Stimulated activated CD8-positive, alpha-beta memory T cell treated with anti-CD3 and anti-CD28 coated beads, Interleukin-4, amount 100 ng/mL, for 4 hours (primary cell): ENCODE measurements around the gene MAGI1.

ENCODE experiments used
- DNase-seq, 2 donors: peaks; one replicate each; pipeline ENCODE4 v3.0.0-alpha.2; 2020; ENCODE audit warnings: low read depth in 2 of 2, low spot score in 1 of 2

The MAGI1 gene

DNA sequence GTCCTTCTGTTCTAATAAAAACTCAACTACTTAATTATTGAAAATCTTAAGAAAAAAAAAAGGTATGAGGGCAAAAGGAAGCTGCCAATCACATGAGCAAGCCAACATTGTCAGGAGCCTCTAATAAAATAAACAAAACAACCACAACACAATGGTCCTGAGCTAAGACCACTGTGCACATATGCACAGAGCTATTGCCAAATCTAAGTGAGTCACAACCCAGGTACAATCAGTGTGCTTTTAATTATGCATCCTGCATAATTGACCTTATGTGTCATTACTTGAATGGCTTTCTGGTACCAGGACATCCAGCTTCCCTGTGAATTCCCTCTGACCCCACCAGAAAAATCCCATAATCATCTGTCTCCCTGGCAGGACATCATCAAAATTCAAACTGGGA, 639.8 kb downstream of the MAGI1 start:
- DNase-seq: no peak

DNA sequence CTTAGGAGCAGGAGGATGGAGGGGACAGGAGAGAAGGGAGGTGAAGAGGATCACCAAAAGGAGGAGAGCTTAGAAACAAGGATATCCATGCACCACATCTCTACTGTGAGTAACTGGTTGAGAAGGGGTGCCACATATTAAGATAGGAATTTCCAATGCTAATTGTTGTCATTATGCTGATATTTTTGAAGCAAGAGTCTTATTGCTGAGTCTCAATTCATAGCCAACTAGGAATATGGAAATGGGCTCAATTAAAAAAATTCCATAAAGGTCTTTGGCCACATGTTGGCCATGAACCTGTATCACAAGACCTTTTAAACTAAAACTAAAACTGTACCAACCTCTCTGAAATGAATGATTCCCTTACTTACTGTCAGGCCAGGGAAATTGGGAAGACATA, 642.6 kb downstream of the MAGI1 start:
- DNase-seq: no peak

DNA sequence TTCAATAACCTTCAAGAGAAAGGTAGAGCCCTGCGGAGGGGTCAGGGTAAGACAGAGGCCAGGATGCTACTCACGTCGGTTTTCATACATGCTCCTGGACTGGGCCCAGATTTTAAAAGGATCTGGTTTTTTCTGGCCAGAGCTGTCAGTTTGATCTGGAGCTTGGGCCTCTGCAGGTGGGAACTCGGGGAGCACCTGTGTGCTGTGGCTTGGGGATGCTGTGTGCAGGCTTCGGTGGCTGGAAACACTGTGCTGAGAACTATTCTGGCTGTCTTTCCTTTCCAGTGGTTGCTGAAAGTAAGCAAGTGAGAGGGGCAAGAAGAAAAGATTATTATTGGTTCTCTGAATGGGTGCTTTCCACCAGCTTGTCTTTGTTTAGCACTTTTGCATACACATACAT, 647.6 kb downstream of the MAGI1 start:
- DNase-seq: no peak

DNA sequence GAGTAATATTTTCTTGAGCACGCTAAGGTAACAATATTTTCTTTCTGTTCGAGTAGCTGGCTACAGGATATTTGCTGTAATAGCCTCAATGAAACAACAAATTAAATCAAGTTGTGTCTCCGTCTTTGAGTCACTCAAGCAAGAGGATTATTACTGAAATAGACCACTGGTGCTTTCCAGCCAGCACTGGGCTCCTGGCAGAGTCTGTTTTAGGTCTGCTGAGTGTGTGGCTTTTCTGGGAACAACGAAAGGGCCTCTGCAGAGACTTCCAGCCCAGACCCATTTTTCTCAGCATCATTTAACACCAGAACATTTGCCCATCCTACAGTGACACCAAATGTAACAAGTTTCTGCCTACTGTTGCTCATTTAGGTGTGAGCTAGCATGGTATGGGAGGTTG, 652.9 kb downstream of the MAGI1 start:
- no peak for DNase-seq

DNA sequence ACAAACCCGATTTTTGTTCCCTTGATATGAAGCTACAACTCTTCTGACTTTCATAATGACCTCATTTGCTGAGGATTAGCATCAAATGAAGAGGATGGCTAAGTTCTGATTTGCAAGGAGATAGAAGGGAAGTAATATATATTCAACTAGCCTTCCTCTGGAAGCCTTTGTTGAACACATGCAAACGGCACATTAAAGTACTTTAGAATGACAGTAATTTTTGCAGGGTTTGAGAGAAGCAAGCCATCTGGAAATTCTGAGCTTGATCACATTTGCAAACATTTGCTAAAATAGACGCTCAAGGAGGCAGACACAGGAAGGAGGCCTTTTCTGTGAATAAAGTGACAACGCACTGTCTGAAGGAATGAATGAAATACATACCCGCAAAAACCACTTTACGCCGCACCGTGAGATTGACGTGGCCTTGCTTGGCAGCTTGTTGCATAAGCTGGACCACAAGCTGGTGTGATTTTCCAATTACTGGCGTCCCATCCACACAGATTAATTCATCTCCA, 657.2 kb downstream of the MAGI1 start:
- DNase-seq: no peak

DNA sequence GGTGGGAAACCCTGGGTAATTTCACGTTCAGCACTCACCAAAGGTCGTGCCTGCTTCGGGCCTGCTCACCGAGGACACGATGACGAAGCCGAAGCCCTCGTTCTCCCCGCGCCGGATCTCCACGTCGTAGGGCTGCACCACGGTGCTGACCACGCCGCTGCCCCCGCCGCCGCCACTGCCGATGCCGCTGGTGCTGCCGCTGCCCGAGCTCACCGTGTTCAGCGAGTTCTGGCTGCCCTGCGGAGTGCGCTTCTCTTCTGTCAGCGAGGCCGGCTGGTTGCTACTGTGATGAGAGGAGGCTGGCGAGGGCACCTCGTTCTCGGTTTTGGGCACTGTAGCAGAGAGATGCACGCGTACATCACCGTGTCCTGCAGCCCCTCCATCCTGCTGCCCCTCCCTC, 659.5 kb downstream of the MAGI1 start:
- no peak for DNase-seq

DNA sequence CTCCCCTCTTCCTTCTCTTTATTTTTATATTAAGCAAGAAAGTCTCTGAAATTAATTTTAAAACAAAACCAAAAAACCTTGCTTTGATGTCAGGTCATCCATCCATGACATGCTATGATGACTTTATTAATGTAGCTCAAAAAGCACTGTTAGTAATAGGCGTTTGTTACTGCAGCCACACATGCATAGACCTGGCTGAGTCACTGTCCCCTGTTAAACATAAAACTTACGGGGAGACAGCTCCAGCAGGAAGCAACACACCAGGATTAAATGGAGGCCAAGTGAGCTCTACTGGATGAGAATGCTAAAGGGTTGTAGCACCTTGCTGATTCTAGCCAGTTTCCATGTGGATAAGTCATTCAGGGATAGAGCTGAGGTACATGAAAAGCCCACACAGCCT, 661.1 kb downstream of the MAGI1 start:
- DNase-seq: no peak

DNA sequence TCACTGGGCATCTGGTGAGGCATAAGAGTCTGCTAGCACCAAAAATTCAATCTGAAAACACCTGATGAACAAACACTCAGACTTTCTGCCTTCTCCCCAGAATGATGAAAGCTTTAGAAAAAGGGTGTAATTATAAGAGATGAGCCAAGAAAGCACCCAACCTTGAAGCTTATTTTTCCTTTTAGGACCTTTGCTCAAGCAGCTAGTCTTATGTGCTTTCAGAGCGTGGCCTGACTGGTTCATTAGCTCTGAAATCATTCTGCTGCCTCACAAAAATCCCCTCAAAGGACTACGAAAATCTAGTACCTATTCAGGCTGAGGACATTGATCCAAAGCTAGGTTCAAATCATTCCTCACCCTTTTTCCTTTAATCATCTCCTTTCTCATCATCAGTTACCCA, 662.3 kb downstream of the MAGI1 start:
- no peak for DNase-seq

DNA sequence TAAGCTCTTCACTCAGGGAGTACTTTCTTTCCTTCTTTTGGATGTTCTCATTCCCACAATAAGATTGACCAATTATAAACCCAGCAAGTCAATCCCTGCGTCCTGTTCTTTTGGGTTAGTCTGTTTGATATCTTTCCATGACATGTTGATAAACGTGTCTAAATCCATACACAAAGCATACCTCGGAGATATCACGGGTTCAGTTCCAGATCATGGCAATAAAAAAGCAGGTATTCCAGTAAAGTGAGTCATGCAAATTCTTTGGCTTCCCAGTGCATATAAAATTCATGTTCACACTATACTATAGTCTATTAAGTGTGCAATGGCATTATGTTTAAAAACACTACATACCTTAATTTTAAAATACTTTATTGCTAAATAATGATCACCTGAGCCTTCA, 667.7 kb downstream of the MAGI1 start:
- no peak for DNase-seq

DNA sequence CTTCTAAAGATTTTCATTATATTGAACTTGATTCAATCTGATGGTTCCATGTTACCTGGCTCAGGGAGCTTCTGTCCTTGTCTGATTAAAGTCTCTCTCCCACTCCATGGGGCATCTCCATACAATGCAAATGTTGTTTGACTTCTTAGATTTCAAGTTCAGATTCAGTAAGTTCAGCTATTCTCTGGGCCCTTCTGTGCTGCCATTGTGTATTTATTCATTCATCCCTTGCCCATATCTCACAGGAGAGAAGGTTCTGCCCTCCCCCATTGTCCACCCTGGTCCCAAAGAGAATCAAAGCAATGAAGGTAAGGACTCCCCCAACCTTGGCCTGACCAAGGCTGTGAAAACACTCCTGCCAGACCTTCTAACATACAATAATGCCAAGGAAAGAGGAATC, 669.9 kb downstream of the MAGI1 start:
- DNase-seq: no peak

DNA sequence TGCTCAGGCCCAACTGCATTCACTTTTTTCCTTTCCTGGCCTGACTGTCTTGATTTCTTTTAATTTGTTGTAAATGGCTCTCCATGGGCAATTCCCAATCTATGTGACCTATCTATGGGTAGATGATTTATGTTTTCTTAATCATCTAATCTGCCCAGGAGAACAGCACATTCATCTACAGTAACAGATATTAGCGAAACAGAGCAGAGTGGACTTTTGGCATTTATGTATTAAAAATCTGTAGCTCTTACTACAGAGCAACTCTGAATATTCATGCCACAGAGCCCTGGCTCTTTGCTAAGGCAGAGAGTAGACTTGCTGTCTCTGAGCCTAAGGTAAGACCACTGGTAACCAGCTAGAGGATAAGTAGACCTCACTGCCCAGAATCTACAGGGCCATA, 676.0 kb downstream of the MAGI1 start:
- no peak for DNase-seq

DNA sequence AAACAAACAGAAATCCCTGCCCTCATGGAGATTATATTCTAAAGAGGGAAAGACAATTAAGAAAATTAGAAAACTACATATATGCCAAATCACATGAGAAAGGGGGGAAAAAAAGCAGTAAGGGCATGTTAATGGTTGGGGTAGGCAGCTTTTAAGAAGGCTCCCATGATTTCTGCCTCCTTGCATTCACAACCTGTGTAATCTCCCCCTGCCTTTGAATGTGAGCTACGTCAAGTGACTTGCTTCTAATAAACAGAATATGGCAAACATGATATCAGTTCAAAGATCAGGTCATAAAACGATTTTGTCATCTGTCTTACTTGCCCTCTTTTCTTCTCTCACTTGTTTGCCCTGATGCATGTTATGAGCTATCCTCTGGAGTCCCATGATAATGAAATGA, 677.3 kb downstream of the MAGI1 start:
- no peak for DNase-seq

DNA sequence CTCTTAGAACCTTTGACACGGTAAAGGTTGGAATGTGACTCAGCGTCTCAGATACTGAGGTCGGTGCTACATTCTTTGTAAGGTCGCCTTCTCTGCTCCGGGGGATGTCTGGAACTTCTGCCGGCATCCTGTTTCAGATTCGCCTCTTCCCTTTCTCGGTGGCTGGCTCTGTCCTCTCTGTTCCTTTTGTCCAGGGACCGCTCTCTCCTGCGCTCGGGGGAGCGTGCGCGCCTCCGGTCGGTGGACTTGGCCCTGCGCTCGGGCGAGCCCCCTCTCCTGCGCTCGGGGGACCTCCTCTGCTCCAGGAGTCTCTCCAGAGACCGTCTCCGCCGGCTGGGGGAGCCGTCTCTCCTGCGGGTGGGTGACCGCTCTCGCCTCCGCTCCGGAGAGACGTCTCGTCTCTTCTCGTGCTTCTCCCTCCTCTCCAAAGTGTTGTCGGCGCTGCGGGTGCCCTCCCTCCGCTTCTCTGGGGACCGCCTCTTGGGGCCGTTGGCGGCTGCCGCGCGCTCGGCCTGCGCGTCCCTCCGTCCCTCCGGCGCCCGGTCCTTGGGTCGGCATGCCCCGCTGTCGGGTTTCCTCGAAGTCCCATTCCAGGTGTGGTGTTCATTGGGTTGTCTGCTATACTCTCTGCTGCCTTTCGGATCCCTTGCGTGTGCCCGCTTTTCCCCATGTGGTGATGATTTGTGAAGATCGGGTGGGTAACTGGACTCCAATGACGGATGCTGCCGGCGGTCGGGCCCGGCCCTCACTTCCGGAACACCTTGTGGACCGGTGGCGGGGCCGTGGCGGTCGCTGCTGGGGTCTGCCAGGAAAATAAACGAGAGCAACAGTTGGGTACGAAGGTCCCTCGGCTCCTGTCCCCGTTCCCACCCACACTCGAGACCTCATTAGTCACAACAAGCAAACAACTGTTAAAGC, 682.1 kb downstream of the MAGI1 start:
- DNase-seq: no peak

DNA sequence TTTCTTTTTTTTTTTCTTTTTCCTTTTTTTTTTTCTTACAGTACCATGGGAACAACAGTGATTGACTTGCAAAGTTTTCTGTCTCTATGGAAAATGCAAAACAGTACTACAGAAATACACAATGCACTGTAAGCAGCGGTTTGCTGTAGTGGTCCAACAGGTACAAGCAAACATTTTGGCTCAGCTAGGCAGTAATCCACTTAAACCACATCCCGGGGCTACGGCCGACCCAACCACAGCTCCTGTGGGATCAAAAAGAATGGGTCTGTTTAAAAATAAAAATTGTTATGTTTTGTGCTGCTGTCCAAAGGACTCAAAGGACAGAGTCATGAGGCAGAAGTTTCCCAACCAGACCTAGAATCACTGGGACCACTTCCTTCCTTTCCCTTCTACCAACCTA, 683.8 kb downstream of the MAGI1 start:
- no peak for DNase-seq

DNA sequence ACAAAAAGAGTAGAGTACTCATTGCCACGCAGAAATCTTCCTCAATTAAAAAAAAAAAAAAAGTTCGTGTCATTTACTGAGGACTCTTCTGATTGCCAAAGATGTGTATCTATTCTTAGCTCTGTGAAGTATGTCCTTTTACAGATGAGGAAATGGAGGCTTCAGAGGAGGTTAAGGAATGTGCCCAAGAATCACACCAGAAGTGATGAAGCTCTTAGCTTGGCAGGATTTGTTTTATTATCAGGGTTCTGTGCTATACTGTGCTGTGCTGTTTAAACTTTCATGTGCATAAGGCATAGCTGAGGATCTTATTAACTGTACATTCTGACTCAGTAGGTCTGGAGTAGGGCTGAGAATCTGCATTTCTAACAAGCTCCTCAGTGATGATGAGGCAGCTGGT, 685.8 kb downstream of the MAGI1 start:
- no peak for DNase-seq

DNA sequence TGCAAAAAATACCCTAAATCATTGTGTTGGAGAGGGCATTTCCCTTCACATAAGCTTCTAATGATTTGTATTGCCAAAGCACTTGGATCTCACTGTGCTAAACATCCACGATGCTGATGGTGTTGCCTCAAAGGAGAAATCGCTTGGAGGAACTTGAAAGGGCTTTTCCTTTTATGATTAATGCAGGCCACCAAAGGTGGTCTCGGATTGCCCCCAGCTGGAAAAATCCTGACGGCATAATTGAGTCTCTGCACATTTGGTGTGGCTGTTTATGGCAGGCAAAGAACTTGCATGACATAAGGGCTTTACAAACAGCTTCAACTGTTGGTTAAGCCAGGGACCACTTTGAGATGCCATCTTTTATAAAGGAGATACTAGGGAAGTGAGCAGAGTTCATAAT, 687.0 kb downstream of the MAGI1 start:
- no peak for DNase-seq

DNA sequence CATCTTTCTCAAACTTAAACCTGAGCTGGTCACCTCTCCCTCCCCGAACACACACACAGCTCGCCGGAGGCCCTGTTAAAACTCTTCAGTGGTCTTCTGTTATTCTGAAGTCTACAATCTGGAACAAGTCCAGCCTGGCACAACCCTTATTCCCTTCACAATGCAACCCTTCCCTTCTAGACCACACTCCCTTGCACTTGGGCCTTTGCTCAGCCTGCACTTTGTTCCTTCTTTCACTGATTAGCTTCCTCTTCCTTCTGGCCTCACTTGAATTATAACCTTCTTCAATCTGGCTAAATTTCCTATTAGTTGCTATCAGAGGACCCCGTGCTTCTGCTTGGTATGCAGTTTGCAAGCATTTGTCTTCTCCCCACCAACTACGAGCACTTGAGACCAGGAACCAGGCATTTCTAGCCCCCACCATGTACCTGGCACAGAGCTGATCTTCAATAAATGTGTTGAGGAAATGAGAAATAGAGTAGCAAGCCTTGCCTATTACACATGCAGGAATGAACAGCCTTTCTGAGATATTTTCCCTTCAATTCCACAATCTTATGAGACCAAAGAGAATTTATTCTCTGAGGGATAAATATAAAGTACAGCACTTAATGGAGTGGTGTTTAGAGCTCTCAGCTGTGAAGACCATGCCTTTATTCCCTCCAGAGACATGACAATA, 687.8 kb downstream of the MAGI1 start:
- no peak for DNase-seq

DNA sequence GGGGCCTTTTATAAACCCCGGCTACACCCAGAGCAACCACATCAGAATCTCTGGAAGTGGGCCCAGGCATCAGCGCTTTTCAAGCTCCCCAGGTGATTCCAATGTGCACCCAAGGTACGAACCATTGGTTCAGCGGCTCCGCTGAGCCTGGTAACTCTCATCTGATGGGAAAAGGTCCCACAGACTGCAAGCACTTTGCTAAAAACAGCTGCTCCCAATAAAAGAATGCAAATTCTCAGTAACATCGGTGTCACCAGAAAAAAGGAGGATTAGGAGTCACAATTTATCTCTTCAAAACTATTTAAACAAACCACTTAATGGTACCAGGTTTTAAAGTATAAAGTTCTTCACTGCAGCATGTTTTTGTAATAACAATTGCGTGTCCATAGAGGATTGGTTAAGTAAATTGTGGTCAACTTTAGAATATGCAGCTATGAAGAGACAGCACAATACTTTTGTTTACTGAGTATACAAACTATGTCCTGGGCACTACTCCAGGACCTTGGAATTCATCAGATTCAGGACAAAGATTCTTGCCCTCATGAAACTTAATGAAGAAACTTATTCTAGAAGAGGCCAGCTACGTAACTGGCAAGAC, 690.2 kb downstream of the MAGI1 start:
- no peak for DNase-seq

DNA sequence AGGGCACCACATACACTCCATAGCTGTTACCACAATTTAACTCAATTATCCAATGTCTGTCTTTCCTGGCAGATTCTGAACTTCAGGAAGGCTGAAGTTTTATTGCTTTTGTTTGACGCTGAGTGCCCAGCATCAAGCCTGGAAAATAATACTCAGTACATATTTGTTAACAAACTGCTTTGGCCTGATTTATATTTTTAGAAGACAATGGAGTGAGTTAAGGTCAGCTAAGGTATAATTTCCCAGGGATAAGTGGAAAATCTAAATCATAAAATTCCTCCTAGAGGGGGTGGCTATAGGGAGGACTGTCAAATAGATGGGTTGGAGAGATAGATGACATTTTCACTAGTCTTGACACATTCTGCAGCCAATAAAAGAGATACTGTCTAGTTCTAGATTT, 691.6 kb downstream of the MAGI1 start:
- no peak for DNase-seq

DNA sequence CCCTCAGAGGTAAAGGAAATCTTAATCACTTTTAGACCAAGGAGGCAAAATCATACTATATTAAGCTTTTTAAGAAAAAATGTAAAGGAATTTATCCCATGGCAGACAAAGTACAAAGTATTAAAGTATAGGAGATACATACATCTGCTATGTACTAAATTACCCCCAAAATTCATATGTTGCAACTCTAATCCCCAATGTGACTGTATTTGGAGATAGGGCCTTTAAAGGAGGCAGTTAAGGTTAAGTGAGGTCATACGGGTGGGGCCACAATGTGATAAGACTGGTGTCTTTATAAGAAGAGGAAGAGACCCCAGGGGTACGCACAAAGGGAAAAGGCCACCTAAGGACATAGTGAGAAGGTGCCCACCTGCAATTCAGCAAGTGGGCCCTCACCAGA, 693.9 kb downstream of the MAGI1 start:
- no peak for DNase-seq

DNA sequence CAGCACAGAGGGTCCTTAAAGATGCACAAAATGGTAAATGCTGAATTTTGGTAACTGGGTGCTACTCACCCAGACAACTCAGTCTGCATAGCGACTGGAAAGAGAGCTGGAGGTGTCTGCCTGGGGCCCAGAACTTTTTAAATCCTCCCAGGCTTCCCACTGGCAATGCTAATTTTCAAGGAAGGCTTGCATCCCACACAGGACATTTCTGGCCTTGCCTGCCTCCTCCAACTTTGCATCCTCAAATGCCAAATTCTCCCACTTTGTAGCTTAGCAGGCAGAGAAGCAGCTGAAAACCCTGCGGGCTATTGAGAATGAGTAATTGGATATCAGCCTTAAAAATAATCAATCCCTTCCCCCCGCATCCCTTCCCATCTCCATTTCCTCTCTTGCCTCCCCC, 694.3 kb downstream of the MAGI1 start:
- DNase-seq: no peak

DNA sequence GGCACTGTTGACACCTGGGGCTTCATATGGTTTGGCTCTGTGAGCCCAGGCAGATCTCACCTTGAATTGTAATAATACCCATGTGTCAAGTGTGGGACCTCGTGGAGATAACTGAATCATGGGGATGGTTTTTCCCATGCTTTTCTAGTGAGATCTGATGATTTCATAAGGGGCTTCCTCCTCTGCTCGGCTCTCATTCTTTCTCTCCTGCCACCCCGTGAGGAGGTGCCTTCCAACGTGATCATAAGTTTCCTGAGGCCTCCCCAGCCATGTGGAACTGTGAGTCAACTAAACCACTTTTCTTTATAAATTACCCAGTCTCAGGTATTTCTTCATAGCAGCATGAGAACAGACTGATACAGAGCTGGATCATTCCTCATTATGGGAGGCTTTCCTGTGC, 695.0 kb downstream of the MAGI1 start:
- no peak for DNase-seq
